ENCODE results near the gene COPS2. TPM values are rescaled to one million over a fixed set of nuclear protein-coding genes. Genes with fewer than 3 reads are reported as not detected.
A peak's percentile ranks its signal among the peaks of the same experiment; 100 is the strongest.

Gene COPS2
- total RNA-seq, 2 donors from 2014 or later, result 57.1 to 60.9 TPM

GRCh38 chr15:49155834-49156627, 632 bp upstream of the COPS2 start:
- peak overlapping the region; percentile 4 for H3K27ac ChIP-seq (ENCODE audit: low read depth, low read length)
- no peaks in the 10 kb centered on the region for H3K9me3 ChIP-seq (ENCODE audit: control insufficient read depth, low read length)
- DNase-seq, result peak; percentile 53
- H3K9me3 Mint-ChIP-seq, result no peaks in the 10 kb centered on the region
- H3K4me1 ChIP-seq (ENCODE audit: control insufficient read depth, insufficient read depth, low read length), result no peaks in the 10 kb centered on the region
- TF ChIP-seq CTCF (conservative IDR thresholded peaks at IDR 0.05), result no peak
- no peaks in the 10 kb centered on the region for H3K27me3 ChIP-seq (ENCODE audit: control insufficient read depth, insufficient read depth, low read length, poor library complexity, severe bottlenecking)
- H3K4me3 Mint-ChIP-seq, result peak overlapping the region; percentile 99
- H3K36me3 Mint-ChIP-seq (ENCODE audit: low read depth), result no peaks in the 10 kb centered on the region
- H3K27ac Mint-ChIP-seq, result peak overlapping the region; percentile 98
- peak overlapping the region; percentile 53 for H3K9ac ChIP-seq (ENCODE audit: extremely low read depth, low read length, poor library complexity, severe bottlenecking)
- H3K27me3 Mint-ChIP-seq (ENCODE audit: insufficient read depth), result no peaks in the 10 kb centered on the region
- H3K4me3 ChIP-seq (ENCODE audit: low read length), result peak overlapping the region; percentile 99
- WGBS, 2 experiments (ENCODE audit: insufficient coverage in 1 of 2, insufficient read length in 1 of 2), result 3 to 6% methylated on average over 17 to 26 of the region's 26 CpGs
- H3K4me1 Mint-ChIP-seq, result peaks cover 14% of the 10 kb centered on the region
- H3K36me3 ChIP-seq (ENCODE audit: control insufficient read depth, insufficient read depth, low read length), result no peaks in the 10 kb centered on the region

GRCh38 chr15:49154799-49155109, 645 bp downstream of the COPS2 start:
- peak overlapping the region; percentile 99 for H3K4me3 ChIP-seq (ENCODE audit: low read length)
- peak overlapping the region; percentile 34 for H3K27ac ChIP-seq (ENCODE audit: low read depth, low read length)
- Mint-ChIP-seq H3K9me3 (no peaks in the 10 kb centered on the region), H3K36me3 (ENCODE audit: low read depth) (no peaks in the 10 kb centered on the region), H3K4me3 (peak overlapping the region; percentile 99), H3K27me3 (ENCODE audit: insufficient read depth) (no peaks in the 10 kb centered on the region), H3K27ac (peak overlapping the region; percentile 98), H3K4me1 (peaks cover 14% of the 10 kb centered on the region)
- no peaks in the 10 kb centered on the region for H3K27me3 ChIP-seq (ENCODE audit: control insufficient read depth, insufficient read depth, low read length, poor library complexity, severe bottlenecking)
- no peaks in the 10 kb centered on the region for H3K36me3 ChIP-seq (ENCODE audit: control insufficient read depth, insufficient read depth, low read length)
- TF ChIP-seq CTCF (conservative IDR thresholded peaks at IDR 0.05), result no peak
- no peak for DNase-seq
- H3K9ac ChIP-seq (ENCODE audit: extremely low read depth, low read length, poor library complexity, severe bottlenecking), result peak overlapping the region; percentile 85
- 0% methylated on average over 4 to 7 of the region's 7 CpGs for WGBS, 2 experiments (ENCODE audit: insufficient coverage in 1 of 2, insufficient read length in 1 of 2)
- H3K4me1 ChIP-seq (ENCODE audit: control insufficient read depth, insufficient read depth, low read length), result no peaks in the 10 kb centered on the region
- H3K9me3 ChIP-seq (ENCODE audit: control insufficient read depth, low read length), result no peaks in the 10 kb centered on the region

- no peak overlapping the region for H3K27ac ChIP-seq (ENCODE audit: low read depth, low read length)
- 31 to 35% methylated on average over 5 to 8 of the region's 8 CpGs for WGBS, 2 experiments (ENCODE audit: insufficient coverage in 1 of 2, insufficient read length in 1 of 2)
- DNase-seq, result no peak
- peak overlapping the region; percentile 85 for H3K9ac ChIP-seq (ENCODE audit: extremely low read depth, low read length, poor library complexity, severe bottlenecking)
- Mint-ChIP-seq H3K4me1 (peaks cover 14% of the 10 kb centered on the region), H3K36me3 (ENCODE audit: low read depth) (no peaks in the 10 kb centered on the region), H3K9me3 (no peaks in the 10 kb centered on the region), H3K27me3 (ENCODE audit: insufficient read depth) (no peaks in the 10 kb centered on the region), H3K4me3 (peak overlapping the region; percentile 99), H3K27ac (peak overlapping the region; percentile 98)
- no peaks in the 10 kb centered on the region for H3K27me3 ChIP-seq (ENCODE audit: control insufficient read depth, insufficient read depth, low read length, poor library complexity, severe bottlenecking)
- no peak for TF ChIP-seq CTCF (conservative IDR thresholded peaks at IDR 0.05)
- H3K9me3 ChIP-seq (ENCODE audit: control insufficient read depth, low read length), result no peaks in the 10 kb centered on the region
- H3K4me1 ChIP-seq (ENCODE audit: control insufficient read depth, insufficient read depth, low read length), result no peaks in the 10 kb centered on the region
- H3K36me3 ChIP-seq (ENCODE audit: control insufficient read depth, insufficient read depth, low read length), result no peaks in the 10 kb centered on the region
- peak overlapping the region; percentile 99 for H3K4me3 ChIP-seq (ENCODE audit: low read length)
Measured at GRCh38 chr15:49154359-49154758, 1.0 kb downstream of the COPS2 start.
